PC-3 (cell line): ENCODE results near the gene PPP1R15A.

Source experiments
- EZH2 ChIP-seq: fragments of 300-600 bp; sonication (generic); IDR thresholded peaks from one replicate; pipeline ENCODE4 v1.6.1; 2017; ENCODE audit warnings: antibody characterized with exemption, mild to moderate bottlenecking, low read length; ENCODE audit not compliant: unreplicated experiment
- EZH2phosphoT487 ChIP-seq: fragments of 300-600 bp; sonication (generic); IDR thresholded peaks from 2 replicates; pipeline ENCODE4 v1.6.1; 2018; ENCODE audit warnings: mild to moderate bottlenecking, antibody characterized with exemption, low read length, borderline replicate concordance
- TF ChIP-seq, protein P1 (sequence below): fragments of 300-600 bp; sonication (generic); conservative IDR thresholded peaks from 2 replicates; pipeline ENCODE4 v1.5.1; 2017; ENCODE audit warnings: antibody characterized with exemption, low read depth, mild to moderate bottlenecking, low read length

DNA sequence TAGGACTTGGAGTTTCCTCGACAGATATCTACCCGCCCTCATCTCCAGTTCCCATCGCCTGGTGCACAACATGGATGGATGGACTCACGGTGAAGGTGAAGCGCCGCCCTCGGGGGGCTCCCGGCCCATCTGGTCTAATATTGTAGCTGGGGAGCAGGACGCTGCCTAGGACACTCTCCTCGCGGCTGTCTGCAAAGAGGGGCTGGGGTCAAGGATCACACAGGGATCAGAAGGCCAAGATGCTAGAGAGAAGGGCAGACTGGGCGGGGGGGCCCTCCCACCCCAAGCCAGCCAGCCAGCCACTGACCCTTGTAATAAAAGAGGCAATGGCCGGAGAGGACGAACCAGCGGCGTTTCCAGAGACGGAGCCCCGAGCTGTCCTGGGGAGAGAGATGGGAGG, 10.9 kb upstream of the PPP1R15A start:
- TF ChIP-seq, protein P1, sequence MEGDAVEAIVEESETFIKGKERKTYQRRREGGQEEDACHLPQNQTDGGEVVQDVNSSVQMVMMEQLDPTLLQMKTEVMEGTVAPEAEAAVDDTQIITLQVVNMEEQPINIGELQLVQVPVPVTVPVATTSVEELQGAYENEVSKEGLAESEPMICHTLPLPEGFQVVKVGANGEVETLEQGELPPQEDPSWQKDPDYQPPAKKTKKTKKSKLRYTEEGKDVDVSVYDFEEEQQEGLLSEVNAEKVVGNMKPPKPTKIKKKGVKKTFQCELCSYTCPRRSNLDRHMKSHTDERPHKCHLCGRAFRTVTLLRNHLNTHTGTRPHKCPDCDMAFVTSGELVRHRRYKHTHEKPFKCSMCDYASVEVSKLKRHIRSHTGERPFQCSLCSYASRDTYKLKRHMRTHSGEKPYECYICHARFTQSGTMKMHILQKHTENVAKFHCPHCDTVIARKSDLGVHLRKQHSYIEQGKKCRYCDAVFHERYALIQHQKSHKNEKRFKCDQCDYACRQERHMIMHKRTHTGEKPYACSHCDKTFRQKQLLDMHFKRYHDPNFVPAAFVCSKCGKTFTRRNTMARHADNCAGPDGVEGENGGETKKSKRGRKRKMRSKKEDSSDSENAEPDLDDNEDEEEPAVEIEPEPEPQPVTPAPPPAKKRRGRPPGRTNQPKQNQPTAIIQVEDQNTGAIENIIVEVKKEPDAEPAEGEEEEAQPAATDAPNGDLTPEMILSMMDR: no peak
- TF ChIP-seq EZH2 (no peak), EZH2phosphoT487 (no peak)
